GM19240 (cell line): ENCODE data around the gene BAAT.
"Not testable (repeated sequence)": the region's sequence is repeated elsewhere in the genome, so short reads cannot be mapped to it uniquely, and the experiment has no call there.

Experiments used
- DNase-seq: peaks from one replicate; pipeline ENCODE4 v3.0.0; 2011; ENCODE audit warnings: low spot score; ENCODE audit not compliant: insufficient read length

BAAT gene

GRCh38 chr9:101384873-101385536, at the start of gene BAAT:
Gene BAAT (minus strand): TSS chr9:101385006. CDS start chr9:101371404, 13,602 bp downstream.
- DNase-seq, result not testable (repeated sequence)

GRCh38 chr9:101433229-101433628, 48.4 kb upstream of the BAAT start:
- DNase-seq, result no peak

GRCh38 chr9:101432740-101433139, 47.9 kb upstream of the BAAT start:
- DNase-seq, result no peak

GRCh38 chr9:101432171-101432570, 47.4 kb upstream of the BAAT start:
- no peak for DNase-seq

GRCh38 chr9:101429736-101430135, 44.9 kb upstream of the BAAT start:
- DNase-seq, result no peak

- no peak for DNase-seq
Measured at GRCh38 chr9:101428909-101429308, 44.1 kb upstream of the BAAT start.

- DNase-seq, result no peak
Measured at GRCh38 chr9:101427957-101428655, 43.3 kb upstream of the BAAT start.

GRCh38 chr9:101427358-101427757, 42.6 kb upstream of the BAAT start:
- no peak for DNase-seq

- no peak for DNase-seq
Measured at GRCh38 chr9:101421653-101422065, 36.9 kb upstream of the BAAT start.

- DNase-seq, result no peak
Measured at GRCh38 chr9:101419863-101420262, 35.1 kb upstream of the BAAT start.

- DNase-seq, result no peak
Measured at GRCh38 chr9:101418518-101419430, 34.0 kb upstream of the BAAT start.

- DNase-seq, result no peak
Measured at GRCh38 chr9:101417977-101418376, 33.2 kb upstream of the BAAT start.

GRCh38 chr9:101417389-101417788, 32.6 kb upstream of the BAAT start:
- no peak for DNase-seq

GRCh38 chr9:101415578-101415977, 30.8 kb upstream of the BAAT start:
- DNase-seq, result no peak

- DNase-seq, result no peak
Measured at GRCh38 chr9:101414839-101415238, 30.0 kb upstream of the BAAT start.

- no peak for DNase-seq
Measured at GRCh38 chr9:101409079-101409477, 24.3 kb upstream of the BAAT start.

GRCh38 chr9:101408374-101409078, 23.7 kb upstream of the BAAT start:
- DNase-seq, result no peak

GRCh38 chr9:101403516-101404285, 18.9 kb upstream of the BAAT start:
- DNase-seq, result no peak

- no peak for DNase-seq
Measured at GRCh38 chr9:101400120-101400519, 15.3 kb upstream of the BAAT start.

- no peak for DNase-seq
Measured at GRCh38 chr9:101399643-101399970, 14.8 kb upstream of the BAAT start.
